ENCODE data around the gene DKK1. TPM values are rescaled to one million over a fixed set of nuclear protein-coding genes. Genes with fewer than 3 reads are reported as not detected.

Gene DKK1
- total RNA-seq, 1 donor from 2014 or later: 6.1 TPM

DNA sequence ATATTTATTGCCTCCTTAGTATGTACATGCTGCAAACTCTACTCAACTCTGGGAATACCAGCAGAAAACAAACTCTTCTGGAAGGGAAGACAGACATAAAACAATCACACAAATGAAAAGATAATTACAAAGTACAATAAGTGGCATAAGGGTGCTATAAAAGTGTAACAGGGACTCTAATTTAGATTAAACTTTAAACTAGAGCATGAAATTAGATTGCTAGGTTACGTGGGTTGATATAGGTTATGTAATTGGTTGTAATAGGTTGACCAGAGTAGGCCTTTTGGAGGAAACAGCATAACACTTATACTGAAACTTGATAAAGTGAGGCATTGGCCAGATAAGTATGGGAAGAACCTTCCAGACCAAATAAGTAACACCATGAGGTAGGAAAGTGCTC, 26.2 kb upstream of the DKK1 start:
- no peak for DNase-seq (ENCODE audit: low read depth)

DNA sequence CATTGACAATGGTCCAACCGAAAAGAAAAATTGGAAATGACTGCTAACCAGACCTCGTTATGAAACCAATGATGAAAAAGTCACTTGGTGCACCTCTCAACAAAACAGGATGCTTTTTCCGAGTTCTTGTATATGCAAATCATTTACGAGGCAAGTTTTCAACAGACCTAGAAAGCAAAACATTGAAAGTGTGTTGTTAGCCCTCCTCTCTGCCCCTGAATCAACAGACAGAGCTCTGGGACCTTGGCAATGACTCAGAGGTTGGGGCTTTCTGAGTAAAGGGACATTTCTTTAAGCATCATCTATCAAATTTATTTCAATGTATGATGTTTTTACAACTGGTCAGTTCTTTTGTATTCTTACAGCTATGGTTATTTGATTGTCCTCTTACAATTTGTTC, 16.3 kb upstream of the DKK1 start:
- no peak overlapping the region for H3K4me3 ChIP-seq (ENCODE audit: low read depth, low read length)
- H3K27me3 ChIP-seq (ENCODE audit: control insufficient read depth, insufficient read depth, low read length): no peaks in the 10 kb centered on the region
- H3K36me3 ChIP-seq (ENCODE audit: control insufficient read depth, insufficient read depth, low read length): no peaks in the 10 kb centered on the region
- TF ChIP-seq, protein P1, sequence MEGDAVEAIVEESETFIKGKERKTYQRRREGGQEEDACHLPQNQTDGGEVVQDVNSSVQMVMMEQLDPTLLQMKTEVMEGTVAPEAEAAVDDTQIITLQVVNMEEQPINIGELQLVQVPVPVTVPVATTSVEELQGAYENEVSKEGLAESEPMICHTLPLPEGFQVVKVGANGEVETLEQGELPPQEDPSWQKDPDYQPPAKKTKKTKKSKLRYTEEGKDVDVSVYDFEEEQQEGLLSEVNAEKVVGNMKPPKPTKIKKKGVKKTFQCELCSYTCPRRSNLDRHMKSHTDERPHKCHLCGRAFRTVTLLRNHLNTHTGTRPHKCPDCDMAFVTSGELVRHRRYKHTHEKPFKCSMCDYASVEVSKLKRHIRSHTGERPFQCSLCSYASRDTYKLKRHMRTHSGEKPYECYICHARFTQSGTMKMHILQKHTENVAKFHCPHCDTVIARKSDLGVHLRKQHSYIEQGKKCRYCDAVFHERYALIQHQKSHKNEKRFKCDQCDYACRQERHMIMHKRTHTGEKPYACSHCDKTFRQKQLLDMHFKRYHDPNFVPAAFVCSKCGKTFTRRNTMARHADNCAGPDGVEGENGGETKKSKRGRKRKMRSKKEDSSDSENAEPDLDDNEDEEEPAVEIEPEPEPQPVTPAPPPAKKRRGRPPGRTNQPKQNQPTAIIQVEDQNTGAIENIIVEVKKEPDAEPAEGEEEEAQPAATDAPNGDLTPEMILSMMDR (IDR thresholded peaks at IDR 0.05; ENCODE audit: insufficient read depth, low read length, poor library complexity, severe bottlenecking): no peak
- no peak for DNase-seq (ENCODE audit: low read depth)

More for the DNA sequence above, 26.2 kb upstream of the DKK1 start:
- Histone ChIP-seq H3K27me3 (ENCODE audit: control insufficient read depth, insufficient read depth, low read length) (no peaks in the 10 kb centered on the region), H3K4me3 (ENCODE audit: low read depth, low read length) (no peak overlapping the region), H3K36me3 (ENCODE audit: control insufficient read depth, insufficient read depth, low read length) (no peaks in the 10 kb centered on the region)
- TF ChIP-seq, protein P1 (IDR thresholded peaks at IDR 0.05; ENCODE audit: insufficient read depth, low read length, poor library complexity, severe bottlenecking): no peak

DNA sequence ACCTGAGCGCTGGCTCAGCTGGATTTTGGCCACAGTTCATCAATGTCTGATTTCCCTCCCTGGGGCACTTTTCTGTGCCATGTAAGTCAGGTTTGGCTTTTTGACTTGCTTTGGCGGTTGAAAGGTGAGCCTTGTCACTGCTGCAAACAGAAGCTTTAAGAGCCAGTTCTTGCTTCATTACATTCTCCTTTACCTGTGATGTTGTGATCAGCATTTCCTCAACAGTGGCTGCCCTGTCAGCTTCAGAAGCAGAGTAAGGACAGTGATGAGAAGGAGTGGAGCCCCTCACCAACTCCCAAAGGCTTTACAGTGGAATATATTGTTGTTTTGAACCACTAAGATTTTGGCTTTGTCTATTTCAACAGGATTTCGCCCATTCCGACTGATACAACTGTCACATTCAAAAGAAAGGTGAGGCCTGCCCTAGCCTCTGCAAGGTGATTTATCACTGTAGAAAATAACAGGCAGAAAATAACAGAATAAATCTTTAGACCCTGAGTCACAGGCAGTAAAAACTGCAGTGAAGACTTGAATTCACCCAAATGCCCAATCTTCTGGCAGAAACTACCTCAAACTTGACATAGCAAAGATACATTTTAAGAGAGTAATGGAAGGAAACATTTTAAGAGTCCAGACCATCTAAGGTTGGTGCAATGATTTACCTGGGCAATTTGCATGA, 13.3 kb upstream of the DKK1 start:
- DNase-seq (ENCODE audit: low read depth): no peak
- TF ChIP-seq, protein P1 (IDR thresholded peaks at IDR 0.05; ENCODE audit: insufficient read depth, low read length, poor library complexity, severe bottlenecking): no peak
- Histone ChIP-seq H3K27me3 (ENCODE audit: control insufficient read depth, insufficient read depth, low read length) (no peaks in the 10 kb centered on the region), H3K4me3 (ENCODE audit: low read depth, low read length) (no peak overlapping the region), H3K36me3 (ENCODE audit: control insufficient read depth, insufficient read depth, low read length) (no peaks in the 10 kb centered on the region)

DNA sequence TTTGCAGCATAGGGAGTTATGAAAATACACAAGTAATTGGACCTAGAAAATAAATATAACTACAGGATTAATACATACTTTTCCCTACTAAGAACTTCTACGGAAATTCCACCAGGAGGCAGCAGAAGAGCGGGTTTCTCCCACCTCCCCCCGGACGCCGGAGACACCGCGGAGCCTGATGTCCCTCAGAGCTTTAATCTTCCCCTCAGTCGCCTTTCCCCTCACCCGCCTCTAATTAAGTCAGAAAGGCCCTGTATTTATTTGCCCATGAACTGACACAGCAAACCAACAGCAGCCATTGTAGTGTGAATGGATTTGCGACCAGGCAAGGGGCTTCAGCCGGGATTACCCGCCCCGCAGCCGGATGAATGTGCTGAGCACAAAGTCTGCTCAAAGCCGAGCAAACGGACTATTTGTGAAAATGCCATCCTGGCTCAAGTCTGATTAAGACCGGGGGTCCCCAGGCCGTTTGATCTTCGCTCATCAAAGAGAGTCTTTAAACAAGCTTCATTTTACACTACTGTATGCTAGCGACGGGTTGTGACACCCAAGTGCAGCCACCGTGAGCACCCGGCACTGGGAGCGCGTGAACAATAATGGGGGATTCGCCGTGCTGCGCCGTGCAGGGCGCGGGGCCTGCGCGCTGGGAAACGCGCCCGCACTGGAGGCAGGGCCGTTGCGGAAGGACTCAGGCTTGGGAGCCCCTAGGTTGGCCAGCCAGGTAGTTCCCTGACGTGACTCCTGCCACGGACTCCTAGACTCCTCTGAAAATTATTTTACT, 5.6 kb upstream of the DKK1 start:
- TF ChIP-seq, protein P1 (IDR thresholded peaks at IDR 0.05; ENCODE audit: insufficient read depth, low read length, poor library complexity, severe bottlenecking): peak; percentile 71
- H3K27me3 ChIP-seq (ENCODE audit: control insufficient read depth, insufficient read depth, low read length): no peaks in the 10 kb centered on the region
- H3K4me3 ChIP-seq (ENCODE audit: low read depth, low read length): peak overlapping the region; percentile 50
- no peaks in the 10 kb centered on the region for H3K36me3 ChIP-seq (ENCODE audit: control insufficient read depth, insufficient read depth, low read length)
- no peak for DNase-seq (ENCODE audit: low read depth)

DNA sequence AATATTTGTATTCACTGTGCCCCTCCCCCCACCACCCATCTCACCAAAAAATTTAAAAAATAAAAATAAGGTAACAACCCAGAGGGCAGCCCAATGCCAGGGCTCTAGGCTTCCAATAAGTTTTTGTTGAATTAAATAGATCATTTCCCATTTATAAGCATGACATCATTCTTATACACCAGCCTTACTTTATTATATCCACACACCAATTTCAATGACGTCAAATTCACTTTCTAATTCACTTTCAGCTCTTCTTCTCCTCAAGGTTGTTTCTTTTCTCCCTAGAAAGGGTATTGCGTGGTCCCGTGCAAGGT, 1.2 kb upstream of the DKK1 start:
- TF ChIP-seq, protein P1 (IDR thresholded peaks at IDR 0.05; ENCODE audit: insufficient read depth, low read length, poor library complexity, severe bottlenecking): no peak

More for the DNA sequence above, 1.2 kb upstream of the DKK1 start:
- Histone ChIP-seq H3K4me3 (ENCODE audit: low read depth, low read length) (peak overlapping the region; percentile 53), H3K36me3 (ENCODE audit: control insufficient read depth, insufficient read depth, low read length) (no peaks in the 10 kb centered on the region), H3K27me3 (ENCODE audit: control insufficient read depth, insufficient read depth, low read length) (no peaks in the 10 kb centered on the region)
- DNase-seq (ENCODE audit: low read depth): no peak
